ENCODE results near the gene RILPL2. TPM values are rescaled to one million over a fixed set of nuclear protein-coding genes. Genes with fewer than 3 reads are reported as not detected.

RILPL2 gene
- total and polyA plus RNA-seq, 2 of the 13 experiments (the other 11 are each of a cell fraction or from before 2014, with no cell fraction given), result 2.7 to 8.1 TPM

DNA sequence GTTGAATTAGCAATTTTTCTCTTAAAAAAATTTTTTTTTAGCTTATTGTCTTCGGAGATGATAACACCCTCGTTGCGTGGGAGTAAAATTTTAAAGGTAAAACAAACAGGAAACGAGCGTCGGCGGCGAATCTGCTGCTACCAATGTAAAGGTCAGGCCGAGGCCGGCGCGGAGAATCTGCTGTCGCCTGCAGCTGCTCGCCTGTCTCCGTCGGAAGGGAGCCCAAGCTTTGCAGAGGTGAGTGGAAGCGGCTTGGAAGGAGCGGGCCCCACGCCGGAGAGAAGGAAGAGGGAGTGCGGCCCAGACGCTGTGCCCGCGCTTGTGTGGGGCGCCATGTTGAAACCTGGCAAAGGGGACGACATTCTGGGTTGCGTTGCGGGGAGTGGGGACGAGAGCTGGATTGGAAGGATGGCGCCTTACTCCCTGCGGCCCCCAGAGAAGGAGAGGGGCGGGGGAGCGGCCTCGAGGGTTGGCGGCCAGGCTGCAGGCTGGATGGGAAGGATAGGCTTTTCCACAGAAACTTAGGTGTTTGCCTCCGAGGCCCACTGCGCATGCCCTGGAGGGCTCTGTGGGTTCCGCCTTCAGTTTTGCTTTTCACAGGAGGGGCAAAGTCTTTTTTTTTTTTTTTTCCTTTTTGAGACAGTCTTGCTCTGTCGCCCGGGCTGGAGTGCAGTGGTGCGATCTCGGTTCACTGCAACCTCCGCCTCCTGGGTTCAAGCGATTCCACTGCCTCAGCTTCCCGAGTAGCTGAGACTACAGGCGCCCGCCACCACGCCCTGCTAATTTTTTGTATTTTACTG is 21.7 kb upstream of the RILPL2 start, which contains the start of gene SNRNP35 (continued):
- no peak for TF ChIP-seq ZBTB4 (CRISPR knock-in tag; IDR thresholded peaks at IDR 0.05; ENCODE audit: borderline replicate concordance)
- no peak for TF ChIP-seq ZNF577 (CRISPR knock-in tag; IDR thresholded peaks at IDR 0.05; ENCODE audit: borderline replicate concordance, low read depth)
- TF ChIP-seq KDM4B (CRISPR knock-in tag; IDR thresholded peaks at IDR 0.05), result peak; percentile 69; the same call in 1 of the 2 replicates
- TF ChIP-seq, protein P1, sequence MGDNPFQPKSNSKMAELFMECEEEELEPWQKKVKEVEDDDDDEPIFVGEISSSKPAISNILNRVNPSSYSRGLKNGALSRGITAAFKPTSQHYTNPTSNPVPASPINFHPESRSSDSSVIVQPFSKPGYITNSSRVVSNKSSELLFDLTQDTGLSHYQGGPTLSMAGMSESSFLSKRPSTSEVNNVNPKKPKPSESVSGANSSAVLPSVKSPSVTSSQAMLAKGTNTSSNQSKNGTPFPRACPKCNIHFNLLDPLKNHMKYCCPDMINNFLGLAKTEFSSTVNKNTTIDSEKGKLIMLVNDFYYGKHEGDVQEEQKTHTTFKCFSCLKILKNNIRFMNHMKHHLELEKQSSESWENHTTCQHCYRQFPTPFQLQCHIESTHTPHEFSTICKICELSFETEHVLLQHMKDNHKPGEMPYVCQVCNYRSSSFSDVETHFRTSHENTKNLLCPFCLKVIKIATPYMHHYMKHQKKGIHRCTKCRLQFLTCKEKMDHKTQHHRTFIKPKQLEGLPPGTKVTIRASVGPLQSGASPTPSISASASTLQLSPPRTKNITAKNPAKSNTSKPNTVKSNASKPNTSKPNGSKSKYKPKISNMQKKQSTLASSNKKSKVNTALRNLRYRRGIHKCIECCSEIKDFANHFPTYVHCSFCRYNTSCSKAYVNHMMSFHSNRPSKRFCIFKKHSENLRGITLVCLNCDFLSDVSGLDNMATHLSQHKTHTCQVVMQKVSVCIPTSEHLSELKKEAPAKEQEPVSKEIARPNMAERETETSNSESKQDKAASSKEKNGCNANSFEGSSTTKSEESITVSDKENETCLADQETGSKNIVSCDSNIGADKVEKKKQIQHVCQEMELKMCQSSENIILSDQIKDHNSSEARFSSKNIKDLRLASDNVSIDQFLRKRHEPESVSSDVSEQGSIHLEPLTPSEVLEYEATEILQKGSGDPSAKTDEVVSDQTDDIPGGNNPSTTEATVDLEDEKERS (CRISPR knock-in tag; IDR thresholded peaks at IDR 0.05), result peak; percentile 75; the same call in 1 of the 2 replicates
- TF ChIP-seq ZFP91 (CRISPR knock-in tag; IDR thresholded peaks at IDR 0.05; ENCODE audit: borderline replicate concordance), result peak; percentile 87
- TF ChIP-seq ZNF543 (CRISPR knock-in tag; IDR thresholded peaks at IDR 0.05), result peak; percentile 49; the same call in 1 of the 2 replicates
- TF ChIP-seq ZNF644 (CRISPR knock-in tag; IDR thresholded peaks at IDR 0.05; ENCODE audit: low read depth), result 0 out of 2 replicates have a peak, but pooled peaks have one; percentile 46
- TF ChIP-seq ZNF33A (CRISPR knock-in tag; IDR thresholded peaks at IDR 0.05; ENCODE audit: borderline replicate concordance), result 0 out of 2 replicates have a peak, but pooled peaks have one; percentile 42
- TF ChIP-seq TFDP1 (CRISPR knock-in tag; IDR thresholded peaks at IDR 0.05; ENCODE audit: borderline replicate concordance), result peak; percentile 76; the same call in 1 of the 2 replicates
- TF ChIP-seq BCLAF1 (IDR thresholded peaks at IDR 0.05), result no peak
- TF ChIP-seq ZNF782 (CRISPR knock-in tag; IDR thresholded peaks at IDR 0.05; ENCODE audit: borderline replicate concordance), result no peak

Data from HepG2 (cell line).